NCI-H748 treated with DMSO at 0.1 percent for 48 hours (cell line): ENCODE data around the gene RAB12.

Source experiments
- DNase-seq: peaks from one replicate; lab custom pipeline; 2025; lab: John Stamatoyannopoulos, UW

Gene RAB12

DNA sequence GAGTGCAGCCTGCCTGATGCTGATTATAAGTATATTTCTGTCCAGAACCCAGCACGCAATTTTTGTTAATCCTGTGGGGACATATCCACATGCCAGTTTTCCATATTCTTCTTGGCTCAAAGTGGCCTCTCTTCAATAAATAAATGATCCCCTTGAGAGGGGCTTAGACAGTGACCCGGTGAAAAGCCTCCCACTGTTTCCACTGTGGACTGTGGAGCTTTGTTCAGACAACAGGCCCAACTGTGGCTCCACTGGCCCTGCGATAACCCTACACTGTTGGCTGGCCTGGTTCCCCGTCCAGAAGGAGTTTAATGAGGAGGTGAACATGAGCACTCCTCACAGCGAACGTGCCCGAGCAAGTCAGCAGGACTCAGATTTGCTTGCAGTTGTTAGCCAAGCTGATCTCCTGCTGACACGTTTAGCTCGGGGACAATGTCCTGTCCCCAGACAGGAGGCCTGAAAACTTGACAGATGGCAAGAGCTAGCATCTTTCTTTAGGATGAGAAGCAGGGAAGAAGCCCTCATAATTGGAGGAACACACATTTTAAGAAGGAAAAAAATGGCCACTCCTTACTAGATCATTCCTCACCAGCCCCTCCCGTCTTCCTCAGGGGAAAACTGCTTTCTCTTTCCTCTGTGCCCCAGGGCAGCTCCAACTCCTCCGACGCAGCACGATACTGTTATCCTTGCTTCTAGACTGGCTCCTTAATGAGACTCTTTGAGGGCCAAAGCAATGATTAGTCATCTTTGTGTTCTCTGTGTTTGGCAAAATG lies 76.1 kb downstream of the RAB12 start:
- DNase-seq: no peak

DNA sequence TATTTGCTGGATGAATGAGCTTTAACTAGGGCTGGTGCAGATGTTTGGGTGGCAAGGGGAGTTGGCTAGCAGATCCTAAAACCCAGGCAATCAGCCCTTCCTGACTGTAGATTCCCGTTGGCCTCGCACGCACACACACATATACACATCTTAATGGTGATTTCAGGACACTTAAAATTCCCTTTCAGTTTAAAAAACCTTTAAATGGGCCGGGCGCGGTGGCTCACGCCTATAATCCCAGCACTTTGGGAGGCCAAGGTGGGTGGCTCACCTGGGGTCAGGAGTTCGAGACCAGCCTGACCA lies 76.6 kb downstream of the RAB12 start:
- DNase-seq: no peak

DNA sequence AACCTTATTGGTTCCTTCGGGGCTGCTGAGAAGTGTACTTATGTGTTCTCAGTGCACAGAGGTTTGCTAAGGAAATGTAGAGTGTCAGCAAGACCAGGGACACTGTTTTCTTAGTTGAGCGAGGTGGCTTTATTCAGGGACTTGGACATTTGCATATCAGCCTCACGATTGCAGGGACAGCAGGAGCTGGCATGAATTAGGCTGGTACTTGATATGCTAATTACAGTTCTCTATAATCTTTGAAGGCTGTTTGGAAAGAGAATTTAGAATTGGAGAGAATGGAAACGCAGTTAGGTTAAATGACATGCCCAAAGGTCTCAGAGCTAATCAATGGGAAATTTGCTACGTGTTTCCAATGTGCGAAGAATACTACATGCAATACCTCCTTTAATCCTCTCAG lies 77.4 kb downstream of the RAB12 start:
- no peak for DNase-seq

DNA sequence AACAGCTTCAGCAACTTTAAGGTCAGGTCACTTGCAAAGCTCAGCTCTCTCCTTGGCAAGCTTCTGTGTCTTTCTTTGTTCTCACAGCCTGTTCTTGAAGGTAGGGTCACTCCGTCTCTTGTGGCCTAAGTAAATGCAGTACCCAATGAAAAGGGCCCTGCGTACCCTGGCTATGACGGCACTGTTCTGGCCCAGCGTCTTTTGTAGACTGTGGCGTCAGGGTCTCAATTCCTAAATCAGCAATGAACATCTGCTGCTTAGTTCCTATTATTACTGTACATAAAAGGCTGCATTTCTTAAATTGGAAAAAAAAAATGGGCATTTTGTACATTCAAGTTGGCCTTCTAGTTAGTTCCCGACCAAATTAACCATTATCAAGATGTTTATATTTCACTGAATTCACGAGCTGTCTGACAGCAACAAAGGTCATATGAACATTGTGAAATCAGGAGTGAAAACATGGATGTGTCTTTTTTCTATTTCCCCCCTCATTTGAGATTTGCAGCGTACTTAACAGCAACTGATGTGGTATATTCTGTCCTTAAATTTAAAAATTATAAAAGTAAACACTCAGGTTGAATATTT lies 79.1 kb downstream of the RAB12 start:
- no peak for DNase-seq

DNA sequence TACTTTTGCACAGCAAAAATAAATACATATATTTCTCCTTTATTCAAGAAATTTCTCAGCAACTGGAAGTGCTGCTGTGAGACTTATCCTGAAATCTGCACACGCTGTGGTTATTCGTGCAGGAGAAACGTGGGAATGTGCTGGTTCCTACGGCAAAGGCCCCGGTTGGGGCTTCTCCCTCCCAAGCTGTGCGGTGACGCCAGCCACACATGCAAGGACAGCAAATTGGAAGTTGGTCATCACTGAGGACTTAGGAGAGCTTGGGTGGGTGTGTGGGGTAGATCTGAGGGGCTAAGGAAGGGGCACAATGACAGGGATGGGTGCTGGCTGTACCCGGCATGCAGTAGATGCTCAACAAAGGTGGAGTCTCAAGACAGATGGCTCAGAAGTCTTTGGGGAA lies 79.6 kb downstream of the RAB12 start:
- DNase-seq: no peak
